ENCODE measurements around the gene MRPS18B. TPM values are rescaled to one million over a fixed set of nuclear protein-coding genes. Genes with fewer than 3 reads are reported as not detected.

Gene MRPS18B
- total and polyA plus RNA-seq, 2 of the 13 experiments (the other 11 are each of a cell fraction or from before 2014, with no cell fraction given), result 125 to 131 TPM

GRCh38 chr6:30672445-30673253, 55.0 kb downstream of the MRPS18B start, which contains the start of gene DHX16 (continued):
- TF ChIP-seq ZNF546 (CRISPR knock-in tag; conservative IDR thresholded peaks at IDR 0.05), result 0 out of 2 replicates have a peak, but pooled peaks have one; percentile 70
- peak; percentile 66; the same call in 1 of the 2 replicates for TF ChIP-seq ZNF205 (CRISPR knock-in tag; IDR thresholded peaks at IDR 0.05)
- no peak for TF ChIP-seq HNF1A (IDR thresholded peaks at IDR 0.05; ENCODE audit: low read depth)
- no peak; the same call in 1 of the 2 replicates for TF ChIP-seq HNF1A (CRISPR knock-in tag; IDR thresholded peaks at IDR 0.05; ENCODE audit: borderline replicate concordance)
- peak; percentile 88 for TF ChIP-seq ZNF33B (CRISPR knock-in tag; IDR thresholded peaks at IDR 0.05)
- no peak for TF ChIP-seq ZSCAN20 (CRISPR knock-in tag; IDR thresholded peaks at IDR 0.05; ENCODE audit: borderline replicate concordance)
- no peak for TF ChIP-seq ZNF234 (CRISPR knock-in tag; conservative IDR thresholded peaks at IDR 0.05)
- TF ChIP-seq FOXA1 (IDR thresholded peaks at IDR 0.05), result no peak
- peak; percentile 28; the same call in 1 of the 2 replicates for TF ChIP-seq FOXA1 (CRISPR knock-in tag; IDR thresholded peaks at IDR 0.05)
- no peak for TF ChIP-seq NR0B2 (CRISPR knock-in tag; IDR thresholded peaks at IDR 0.05)
- 0 out of 2 replicates have a peak, but pooled peaks have one; percentile 67 for TF ChIP-seq ZSCAN9 (CRISPR knock-in tag; IDR thresholded peaks at IDR 0.05; ENCODE audit: borderline replicate concordance)
- TF ChIP-seq ZNF263 (CRISPR knock-in tag; IDR thresholded peaks at IDR 0.05), result no peak; the same call in 1 of the 2 replicates
- TF ChIP-seq MAFG (CRISPR knock-in tag; IDR thresholded peaks at IDR 0.05), result no peak
- no peak for TF ChIP-seq HNF4G (IDR thresholded peaks at IDR 0.05; ENCODE audit: borderline replicate concordance, low read depth, low read length)
- TF ChIP-seq HNF4G (CRISPR knock-in tag; IDR thresholded peaks at IDR 0.05; ENCODE audit: borderline replicate concordance, low read depth), result no peak
- no peak for TF ChIP-seq CEBPB (IDR thresholded peaks at IDR 0.05; ENCODE audit: borderline replicate concordance, low read depth, low read length)
- no peak for TF ChIP-seq ZNF775 (CRISPR knock-in tag; IDR thresholded peaks at IDR 0.05; ENCODE audit: borderline replicate concordance)
- no peak for TF ChIP-seq SUZ12 (IDR thresholded peaks at IDR 0.05; ENCODE audit: low read depth, low read length)
- TF ChIP-seq THYN1 (CRISPR knock-in tag; IDR thresholded peaks at IDR 0.05; ENCODE audit: borderline replicate concordance, low read depth), result no peak
- no peak for TF ChIP-seq SMAD1 (CRISPR knock-in tag; IDR thresholded peaks at IDR 0.05; ENCODE audit: borderline replicate concordance, low read depth)
- no peak for TF ChIP-seq ZNF180 (CRISPR knock-in tag; IDR thresholded peaks at IDR 0.05; ENCODE audit: borderline replicate concordance, low read depth)
- TF ChIP-seq TEF (CRISPR knock-in tag; IDR thresholded peaks at IDR 0.05), result peak; percentile 31; the same call in 1 of the 2 replicates
- peak; percentile 85 for TF ChIP-seq TAF1 (CRISPR knock-in tag; IDR thresholded peaks at IDR 0.05)
- peak; percentile 65; the same call in 1 of the 2 replicates for TF ChIP-seq ZNF782 (CRISPR knock-in tag; IDR thresholded peaks at IDR 0.05; ENCODE audit: borderline replicate concordance)
- TF ChIP-seq HOXA9 (CRISPR knock-in tag; IDR thresholded peaks at IDR 0.05; ENCODE audit: borderline replicate concordance), result no peak
- no peak for TF ChIP-seq ZNF432 (CRISPR knock-in tag; IDR thresholded peaks at IDR 0.05; ENCODE audit: borderline replicate concordance)

All from HepG2 (cell line).